HG03103 (cell line): ENCODE measurements around the gene COX7A2L.
"Not testable (repeated sequence)": the region's sequence is repeated elsewhere in the genome, so short reads cannot be mapped to it uniquely, and the experiment has no call there.

Source experiments
- ATAC-seq: cut with Tn5 transposase; IDR thresholded peaks from one replicate; pipeline ENCODE4 v1.9.1; 2021; ENCODE audit warnings: low read depth; ENCODE audit not compliant: unreplicated experiment

Gene COX7A2L

DNA sequence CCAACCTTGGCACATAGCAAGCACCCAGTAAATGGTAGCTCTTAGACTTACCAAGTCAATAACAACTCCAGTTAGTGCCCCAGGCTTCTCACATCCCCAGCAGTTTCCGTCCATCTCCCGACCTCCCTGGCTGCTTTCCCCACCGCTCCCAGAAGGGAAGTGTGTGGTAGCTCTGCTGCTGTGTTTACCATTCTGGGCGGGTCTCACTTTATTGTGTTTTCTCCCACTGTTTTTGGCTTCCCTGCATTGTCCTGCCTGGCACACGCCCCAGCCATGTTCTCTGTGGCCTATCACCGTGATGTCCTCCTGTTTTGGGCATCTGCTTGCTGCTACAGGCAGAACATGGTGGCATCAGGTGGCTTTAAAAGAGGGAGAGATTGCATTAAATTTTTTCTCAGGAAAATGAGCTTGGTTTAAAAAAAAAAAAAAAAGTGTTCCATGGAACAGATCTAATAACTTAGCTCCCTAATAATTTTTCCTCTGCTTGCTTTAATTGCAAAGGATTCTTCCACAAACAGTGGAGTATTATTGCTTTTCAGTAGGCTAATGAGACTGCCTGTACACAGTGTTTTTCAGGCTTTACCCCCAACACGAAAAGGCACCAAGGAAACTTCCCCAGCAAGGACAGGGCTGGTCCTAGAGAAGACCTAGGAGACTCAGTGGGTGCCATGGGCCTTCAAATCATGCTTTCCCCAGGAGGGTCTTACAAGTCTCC, 8.0 kb upstream of the COX7A2L start:
- no peak for ATAC-seq

GRCh38 chr2:42367835-42368234, 6.8 kb upstream of the COX7A2L start:
- no peak for ATAC-seq

- no peak for ATAC-seq
Measured at GRCh38 chr2:42366411-42366810, 5.4 kb upstream of the COX7A2L start.

DNA sequence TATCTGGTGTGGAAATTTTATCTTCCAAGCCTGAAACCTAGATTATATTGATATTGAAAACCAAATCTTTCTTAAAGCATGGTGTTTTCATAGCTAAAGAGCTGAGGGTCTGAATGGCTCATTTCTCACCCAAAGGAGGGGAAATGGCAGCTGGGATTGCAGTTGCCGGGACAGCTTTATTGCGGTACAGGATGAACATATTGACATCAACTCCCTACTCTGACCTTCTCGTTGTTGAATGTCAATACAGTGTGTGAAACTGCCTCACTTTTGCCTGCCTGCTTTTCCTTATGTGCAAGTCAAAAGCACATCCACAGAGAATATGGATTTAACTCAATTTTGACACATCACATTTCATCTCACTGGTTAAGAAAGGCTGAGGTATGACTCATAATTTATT, 3.6 kb upstream of the COX7A2L start:
- no peak for ATAC-seq

- ATAC-seq = no peak
Measured at GRCh38 chr2:42363413-42363812, 2.4 kb upstream of the COX7A2L start.

DNA sequence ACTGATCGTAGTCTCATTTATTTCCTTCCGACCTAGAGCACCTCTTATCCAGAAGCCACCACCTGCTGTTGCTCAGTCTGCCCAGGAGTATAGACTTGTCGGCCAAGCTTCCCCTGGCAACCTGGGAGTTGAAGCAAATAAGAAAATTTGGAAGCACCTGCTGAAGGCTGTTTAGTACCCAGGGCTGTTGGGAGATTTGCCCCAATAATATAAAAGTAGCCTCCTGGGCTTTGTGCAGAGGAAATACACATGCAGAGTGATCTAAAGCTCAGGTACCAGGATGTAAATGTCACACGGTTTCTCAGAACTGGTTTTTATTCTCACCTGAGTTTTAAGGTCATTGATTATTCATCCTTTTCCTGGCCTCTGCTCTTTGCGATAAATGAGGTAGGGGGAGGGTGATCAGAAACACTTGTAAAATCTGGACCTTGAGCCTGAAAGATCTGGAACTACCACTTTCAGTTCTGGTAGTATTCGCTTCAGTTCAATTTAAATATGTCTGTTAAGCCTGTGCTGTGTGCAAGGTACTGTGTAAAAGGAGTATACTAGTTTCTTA, 789 bp upstream of the COX7A2L start:
- ATAC-seq = no peak

GRCh38 chr2:42360493-42360889, 526 bp downstream of the COX7A2L start:
- ATAC-seq = no peak

DNA sequence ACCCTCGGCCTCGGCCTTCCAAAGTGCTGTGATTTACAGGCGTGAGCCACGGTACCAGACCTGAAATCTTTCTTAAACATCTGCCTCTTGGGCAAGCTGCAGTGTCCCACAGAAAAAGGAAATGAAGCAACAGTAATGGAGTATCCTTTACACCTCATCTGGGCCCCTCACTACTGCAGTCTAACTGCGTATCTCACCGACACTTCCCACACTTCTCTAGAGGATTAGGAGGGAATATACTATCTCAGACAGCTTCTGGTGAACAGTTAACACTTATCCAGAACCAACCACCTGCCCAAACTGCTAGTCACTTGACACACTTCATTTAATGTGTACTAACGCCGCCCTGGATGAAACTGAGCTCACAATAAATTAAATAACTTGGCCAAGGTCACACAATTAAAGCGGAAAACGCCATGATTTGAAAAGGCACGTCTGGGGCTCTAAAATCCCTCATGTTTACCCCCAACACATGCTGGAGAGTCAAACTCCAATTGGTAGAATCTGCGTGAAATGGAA, 993 bp downstream of the COX7A2L start:
- ATAC-seq = no peak

DNA sequence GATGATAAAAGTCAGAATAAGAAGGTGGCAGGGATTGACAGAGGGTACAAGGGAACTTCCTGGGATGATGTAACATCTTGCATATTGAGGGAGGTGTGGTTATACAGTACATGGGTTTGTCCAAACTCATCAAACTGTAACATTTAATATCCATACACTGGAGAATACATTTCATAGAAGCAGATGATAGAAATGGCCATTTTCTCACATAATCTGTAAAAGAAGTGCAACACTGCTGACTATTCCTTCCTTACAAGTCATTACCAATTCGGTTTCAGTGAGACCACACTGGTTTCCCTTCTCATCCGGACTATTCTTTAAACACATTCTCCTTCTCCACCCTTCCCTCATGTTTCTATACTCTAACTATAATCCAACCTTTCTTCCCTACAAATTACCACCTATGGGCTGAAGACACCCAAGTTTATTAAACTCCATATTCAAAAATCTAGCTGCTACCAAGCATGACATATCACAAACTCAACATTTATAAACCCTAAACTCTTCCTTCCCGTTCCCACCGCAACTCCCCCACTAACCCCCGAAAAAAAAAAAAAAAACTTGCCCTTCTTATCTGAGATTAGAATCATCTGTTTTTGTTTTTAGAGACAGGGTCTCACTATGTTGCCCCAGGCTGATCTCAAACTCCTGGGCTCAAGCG, 1.6 kb downstream of the COX7A2L start:
- no peak for ATAC-seq

DNA sequence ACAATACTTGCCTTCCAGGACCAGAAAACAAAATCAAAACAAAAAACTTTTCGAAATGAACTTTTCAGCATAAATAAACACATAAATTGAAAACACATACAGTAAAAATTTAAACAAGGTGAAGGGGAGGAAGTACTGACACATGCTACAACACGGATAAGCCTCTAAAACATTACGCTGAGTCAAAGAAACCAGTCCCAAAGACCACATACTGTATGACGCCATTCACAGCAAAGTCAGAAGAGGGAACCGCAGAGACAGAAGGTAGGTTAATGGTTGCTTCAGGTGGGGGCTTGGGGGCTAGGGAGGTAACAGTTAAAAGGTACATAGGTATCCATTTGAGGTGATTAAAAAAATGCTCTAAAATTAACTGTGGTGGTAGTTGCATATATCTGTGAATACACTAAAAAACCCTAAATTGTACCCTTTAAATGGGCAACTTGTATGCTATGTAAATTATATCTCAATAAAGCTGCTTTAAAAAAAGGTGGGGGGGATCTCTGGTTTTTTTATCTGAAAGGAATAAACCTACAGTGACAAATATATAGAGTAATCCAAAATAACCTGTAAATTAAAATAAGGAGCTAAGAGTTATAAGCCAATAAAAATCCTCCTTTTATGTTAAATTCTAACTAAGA, 7.1 kb downstream of the COX7A2L start:
- no peak for ATAC-seq

GRCh38 chr2:42351864-42352263, 9.2 kb downstream of the COX7A2L start:
- no peak for ATAC-seq

GRCh38 chr2:42350434-42351063, 10.5 kb downstream of the COX7A2L start:
- ATAC-seq = no peak

- ATAC-seq = no peak
Measured at GRCh38 chr2:42348113-42348805, 12.8 kb downstream of the COX7A2L start.

- not testable (repeated sequence) for ATAC-seq
Measured at GRCh38 chr2:42347518-42347917, 13.5 kb downstream of the COX7A2L start.

DNA sequence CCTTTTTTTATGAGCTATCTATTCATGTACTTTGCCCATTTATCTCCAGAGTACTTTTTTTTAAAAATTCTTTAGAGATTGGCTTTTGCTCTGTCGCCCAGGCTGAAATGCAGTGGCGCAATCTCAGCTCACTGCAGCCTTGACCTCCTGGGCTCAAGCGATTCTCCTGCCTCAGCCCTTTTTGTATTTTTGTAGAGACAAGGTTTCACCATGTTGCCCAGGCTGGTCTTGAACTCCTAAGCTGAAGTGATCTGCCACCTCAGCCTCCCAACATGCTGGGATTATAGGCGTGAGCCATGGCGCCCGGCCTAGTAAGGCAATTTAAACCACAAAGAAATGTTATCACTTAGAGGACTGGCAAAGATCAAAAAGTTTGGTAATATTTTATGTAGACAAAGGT, 14.2 kb downstream of the COX7A2L start:
- ATAC-seq = not testable (repeated sequence)

DNA sequence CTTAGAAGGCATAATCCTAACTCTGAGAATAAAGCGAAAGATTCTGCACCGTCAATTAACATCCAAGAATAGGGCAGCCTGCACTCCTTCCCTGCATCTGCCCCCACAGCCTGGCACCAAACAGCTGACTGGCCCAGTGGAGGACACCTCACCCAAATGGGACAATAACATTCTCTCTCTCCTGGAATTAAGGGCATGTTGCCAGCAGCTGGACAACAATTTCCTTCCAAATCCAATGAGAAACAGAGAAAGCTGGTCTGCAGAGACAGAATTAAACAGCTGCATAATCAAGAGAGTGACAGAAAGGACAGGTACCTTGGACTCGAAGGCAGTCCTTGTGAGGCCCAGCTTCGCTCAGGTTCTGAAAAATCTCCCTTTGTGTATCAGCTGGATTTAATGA, 15.0 kb downstream of the COX7A2L start:
- ATAC-seq = no peak

GRCh38 chr2:42342795-42343241, 18.2 kb downstream of the COX7A2L start:
- no peak for ATAC-seq

- ATAC-seq = no peak
Measured at GRCh38 chr2:42342061-42342794, 18.8 kb downstream of the COX7A2L start.

- ATAC-seq = no peak
Measured at GRCh38 chr2:42340938-42341636, 19.9 kb downstream of the COX7A2L start.
